H1 (cell line): ENCODE measurements around the gene TMEM63C. TPM values are rescaled to one million over a fixed set of nuclear protein-coding genes. Genes with fewer than 3 reads are reported as not detected.

ENCODE experiments used
- CTCF ChIA-PET: fragments of 300-600 bp; sonication (Branson Sonifier 250); formaldehyde crosslinking; loops from one replicate; lab custom pipeline; 2021; ENCODE audit not compliant: partially characterized antibody; lab: Charles Lee
- POLR2A ChIA-PET: fragments of 300-600 bp; sonication (Branson Sonifier 250); formaldehyde crosslinking; loops from one replicate; lab custom pipeline; 2021; ENCODE audit warnings: inconsistent platforms; ENCODE audit not compliant: partially characterized antibody; lab: Charles Lee
- DNase-seq, 2 experiments: peaks; one replicate each; pipeline versions ENCODE4 v3.0.0 to v3.0.0-alpha.2; 2010 to 2022; ENCODE audit warnings: low spot score in 2 of 2, low read depth in 1 of 2, mixed read lengths in 1 of 2
- FAIRE-seq: peaks from 2 replicates; lab custom pipeline; 2011; peaks lifted over from hg19 to GRCh38; lab: Jason Lieb, UNC
- H2AFZ ChIP-seq: 2 replicates; pipeline ENCODE4 v1.8.1; 2012; ENCODE audit warnings: low read length, inconsistent platforms
- H2AK5ac ChIP-seq: 2 replicates; pipeline ENCODE4 v1.6.1; 2013; ENCODE audit warnings: low read depth, low read length
- H2BK120ac ChIP-seq: replicated peaks from 2 replicates; pipeline ENCODE3; 2013; ENCODE audit warnings: low read depth, low read length, inconsistent platforms
- H2BK12ac ChIP-seq: 2 replicates; pipeline ENCODE4 v1.6.1; 2013; ENCODE audit warnings: low read depth, low read length
- H2BK15ac ChIP-seq: 2 replicates; pipeline ENCODE4 v1.6.1; 2013; ENCODE audit warnings: low read length
- H2BK20ac ChIP-seq: 2 replicates; pipeline ENCODE4 v1.6.1; 2013; ENCODE audit warnings: low read length
- H2BK5ac ChIP-seq: 2 replicates; pipeline ENCODE4 v1.6.1; 2013; ENCODE audit warnings: low read depth, low read length
- H3K14ac ChIP-seq: 2 replicates; pipeline ENCODE4 v1.6.1; 2013; ENCODE audit warnings: inconsistent platforms; ENCODE audit not compliant: insufficient read length
- H3K18ac ChIP-seq: 2 replicates; pipeline ENCODE4 v1.6.1; 2013; ENCODE audit warnings: low read length; ENCODE audit errors: extremely low read depth
- H3K23ac ChIP-seq: 2 replicates; pipeline ENCODE4 v1.6.1; 2013; ENCODE audit warnings: inconsistent platforms; ENCODE audit not compliant: insufficient read length
- H3K23me2 ChIP-seq: 2 replicates; pipeline ENCODE4 v1.6.1; 2013; ENCODE audit warnings: low read depth, low read length
- H3K27ac ChIP-seq: 2 replicates; pipeline ENCODE4 v1.6.1; 2011; ENCODE audit warnings: low read depth, low read length, inconsistent platforms
- H3K27me3 ChIP-seq, 4 experiments: replicated peaks in 1 of 4; 1 replicate in 1 of 4; 2 replicates in 3 of 4; pipeline versions ENCODE4 v1.6.1 to v1.8.1; 2011 to 2013; ENCODE audit warnings: low read length in 3 of 4, mild to moderate bottlenecking in 3 of 4, inconsistent platforms in 2 of 4, mixed read lengths in 2 of 4, moderate library complexity in 1 of 4; ENCODE audit not compliant: control insufficient read depth in 3 of 4, insufficient read depth in 3 of 4; ENCODE audit errors: extremely low read depth in 1 of 4
- H3K36me3 ChIP-seq, 4 experiments: 2 replicates each; pipeline versions ENCODE4 v1.6.1 to v1.8.1; 2011 to 2013; ENCODE audit warnings: mild to moderate bottlenecking in 4 of 4, low read length in 3 of 4, moderate library complexity in 2 of 4, control low read depth in 1 of 4, inconsistent platforms in 1 of 4; ENCODE audit not compliant: insufficient read depth in 4 of 4, control insufficient read depth in 2 of 4
- H3K4ac ChIP-seq: replicated peaks from 2 replicates; pipeline ENCODE3; 2013; ENCODE audit warnings: low read length, low read depth, mixed read lengths, inconsistent platforms; ENCODE audit not compliant: insufficient read length
- H3K4me1 ChIP-seq, 4 experiments: replicated peaks in 1 of 4; 1 replicate in 1 of 4; 2 replicates in 3 of 4; pipeline versions ENCODE4 v1.6.1 to v1.8.1; 2011 to 2013; ENCODE audit warnings: low read length in 3 of 4, inconsistent platforms in 2 of 4, mixed read lengths in 1 of 4; ENCODE audit not compliant: insufficient read depth in 4 of 4, control insufficient read depth in 3 of 4
- H3K4me2 ChIP-seq, 2 experiments: 2 replicates each; pipeline versions ENCODE4 v1.6.1 to v1.8.1; 2011 to 2013; ENCODE audit warnings: low read depth in 2 of 2, low read length in 2 of 2, control low read depth in 1 of 2, inconsistent platforms in 1 of 2, mild to moderate bottlenecking in 1 of 2; ENCODE audit not compliant: insufficient read depth in 1 of 2
- H3K4me3 ChIP-seq, 4 experiments: fragments of 200-600, 300-600 bp in 1 of 4; sonication (generic), shearing (Covaris generic), sonication (Bioruptor Twin) in 1 of 4; 2 replicates each; pipeline versions ENCODE4 v1.5.1 to v1.8.1; 2011 to 2016; ENCODE audit warnings: low read length in 4 of 4, low read depth in 3 of 4, control low read depth in 2 of 4, inconsistent platforms in 2 of 4, mild to moderate bottlenecking in 2 of 4, mixed read lengths in 1 of 4, moderate library complexity in 1 of 4; ENCODE audit not compliant: insufficient read depth in 2 of 4; ENCODE audit errors: extremely low read depth in 1 of 4
- H3K56ac ChIP-seq: replicated peaks from 2 replicates; pipeline ENCODE3; 2013; ENCODE audit warnings: low read depth, mild to moderate bottlenecking, mixed read lengths, low read length, inconsistent platforms; ENCODE audit not compliant: insufficient read length
- H3K79me1 ChIP-seq: 2 replicates; pipeline ENCODE4 v1.6.1; 2013; ENCODE audit warnings: low read depth, low read length, control low read depth
- H3K79me2 ChIP-seq, 2 experiments: 2 replicates each; pipeline versions ENCODE4 v1.6.1 to v1.8.1; 2012 to 2013; ENCODE audit warnings: low read length in 2 of 2, mild to moderate bottlenecking in 2 of 2, inconsistent platforms in 1 of 2; ENCODE audit not compliant: insufficient read depth in 2 of 2, control insufficient read depth in 1 of 2
- H3K9ac ChIP-seq, 4 experiments: replicated peaks in 1 of 4; 1 replicate in 1 of 4; 2 replicates in 3 of 4; pipeline versions ENCODE4 v1.6.1 to v1.8.1; 2011 to 2013; ENCODE audit warnings: low read depth in 3 of 4, low read length in 3 of 4, control low read depth in 2 of 4, mild to moderate bottlenecking in 2 of 4, moderate library complexity in 2 of 4, inconsistent platforms in 1 of 4; ENCODE audit errors: extremely low read depth in 1 of 4
- H3K9me3 ChIP-seq, 2 experiments: 2 replicates each; pipeline versions ENCODE4 v1.6.1 to v1.8.1; 2012 to 2013; ENCODE audit warnings: mild to moderate bottlenecking in 2 of 2, moderate library complexity in 2 of 2, control low read depth in 1 of 2, inconsistent platforms in 1 of 2, low read depth in 1 of 2, low read length in 1 of 2, mixed read lengths in 1 of 2; ENCODE audit not compliant: insufficient read depth in 2 of 2
- H4K20me1 ChIP-seq, 2 experiments: replicated peaks in 1 of 2; 2 replicates each; pipeline versions ENCODE3 to v1.8.1; 2011 to 2013; ENCODE audit warnings: inconsistent platforms in 2 of 2, low read length in 2 of 2, mild to moderate bottlenecking in 1 of 2; ENCODE audit not compliant: insufficient read depth in 2 of 2, control insufficient read depth in 1 of 2
- H4K5ac ChIP-seq: 2 replicates; pipeline ENCODE4 v1.6.1; 2013; ENCODE audit warnings: low read length, low read depth, mixed read lengths, inconsistent platforms; ENCODE audit not compliant: insufficient read length
- H4K8ac ChIP-seq: 2 replicates; pipeline ENCODE4 v1.8.0; 2013; ENCODE audit warnings: mild to moderate bottlenecking, moderate library complexity, low read length, inconsistent platforms; ENCODE audit not compliant: insufficient read depth; ENCODE audit errors: extremely low read depth
- H4K91ac ChIP-seq: replicated peaks from 2 replicates; pipeline ENCODE3; 2013; ENCODE audit warnings: low read length, mixed read lengths, inconsistent platforms; ENCODE audit not compliant: insufficient read length
- ASH2L ChIP-seq: fragments of 200-600, 300-600 bp; sonication (generic); IDR thresholded peaks from one replicate; pipeline ENCODE4 v1.7.1; 2017; ENCODE audit warnings: low read length
- BACH1 ChIP-seq: IDR thresholded peaks from 2 replicates; pipeline ENCODE4 v1.6.1; 2012; ENCODE audit warnings: low read length, improper control_type of control experiment
- CBX5 ChIP-seq: fragments of 300-800, 300-1000 bp; sonication (generic); IDR thresholded peaks from 2 replicates; pipeline ENCODE4 v1.7.1; 2016; ENCODE audit warnings: antibody characterized with exemption, low read length, low read depth
- CHD2 ChIP-seq: IDR thresholded peaks from 2 replicates; pipeline ENCODE4 v1.6.1; 2012; ENCODE audit warnings: low read length, improper control_type of control experiment
- FOSL1 ChIP-seq: IDR thresholded peaks from 2 replicates; pipeline ENCODE4 v1.6.1; 2011; ENCODE audit warnings: mild to moderate bottlenecking, low read depth, low read length, moderate library complexity; ENCODE audit not compliant: insufficient read depth
- TAF1 ChIP-seq: IDR thresholded peaks from 2 replicates; pipeline ENCODE4 v1.6.1; 2011; ENCODE audit warnings: mild to moderate bottlenecking, low read depth, low read length
- TCF12 ChIP-seq: IDR thresholded peaks from 2 replicates; pipeline ENCODE4 v1.6.1; 2011; ENCODE audit warnings: low read depth, mild to moderate bottlenecking, low read length
- TEAD4 ChIP-seq: IDR thresholded peaks from 2 replicates; pipeline ENCODE4 v1.6.1; 2012; ENCODE audit warnings: low read depth, low read length, inconsistent platforms, mixed read lengths
- YY1 ChIP-seq: IDR thresholded peaks from 2 replicates; pipeline ENCODE4 v1.6.1; 2011; ENCODE audit warnings: low read depth, mild to moderate bottlenecking, low read length
- WGBS, 2 experiments: shearing (Covaris generic) in 1 of 2; methylation state at CpG; one replicate each; pipeline versions ENCODE4 v1.1.6 to v1.1.7; 2013 to 2015; ENCODE audit warnings: low lambda C conversion rate in 2 of 2, mixed read lengths in 2 of 2, inconsistent platforms in 1 of 2, low coverage in 1 of 2, missing lambda C conversion rate in 1 of 2; ENCODE audit not compliant: insufficient replicate concordance in 2 of 2, insufficient coverage in 1 of 2, insufficient read length in 1 of 2; ENCODE audit errors: extremely low coverage in 1 of 2, missing lambda C conversion rate in 1 of 2; 5-methylcytosine and 5-hydroxymethylcytosine counted together
- polyA plus RNA-seq, 7 experiments: library from polyadenylated mRNA; depleted of rRNA in 3 of 7; stranded (reverse) in 5 of 7; unstranded in 2 of 7; fragments of >200 nt in 5 of 7; fragments of 200-250 nt in 2 of 7; gene quantifications; 1 replicate in 5 of 7; 2 replicates in 1 of 7; 4 replicates in 1 of 7; pipeline versions ENCODE4 v1.2.1 to v1.2.3, GENCODE V29; 2011 to 2013; ENCODE audit warnings: missing spikeins in 2 of 7, mixed read lengths in 2 of 7
- total RNA-seq: library from RNA; stranded (reverse); fragmentation: NEBNext Ultra II Directional; extraction: Animal tissue kit (Norgen Biotek cat#: 25700); gene quantifications from 2 replicates; pipeline ENCODE4 v1.2.1, GENCODE V29; 2021
- TF ChIP-seq, protein P1 (sequence below): IDR thresholded peaks from 2 replicates; pipeline ENCODE4 v1.6.1; 2012; ENCODE audit warnings: low read length, inconsistent platforms
- TF ChIP-seq, protein P2 (sequence below): IDR thresholded peaks from 2 replicates; pipeline ENCODE4 v1.6.1; 2012; ENCODE audit warnings: inconsistent platforms

TMEM63C gene
- total and polyA plus RNA-seq, 2 of the 8 experiments (the other 6 are each of a cell fraction or from before 2014, with no cell fraction given), result 3.0 to 7.6 TPM

DNA sequence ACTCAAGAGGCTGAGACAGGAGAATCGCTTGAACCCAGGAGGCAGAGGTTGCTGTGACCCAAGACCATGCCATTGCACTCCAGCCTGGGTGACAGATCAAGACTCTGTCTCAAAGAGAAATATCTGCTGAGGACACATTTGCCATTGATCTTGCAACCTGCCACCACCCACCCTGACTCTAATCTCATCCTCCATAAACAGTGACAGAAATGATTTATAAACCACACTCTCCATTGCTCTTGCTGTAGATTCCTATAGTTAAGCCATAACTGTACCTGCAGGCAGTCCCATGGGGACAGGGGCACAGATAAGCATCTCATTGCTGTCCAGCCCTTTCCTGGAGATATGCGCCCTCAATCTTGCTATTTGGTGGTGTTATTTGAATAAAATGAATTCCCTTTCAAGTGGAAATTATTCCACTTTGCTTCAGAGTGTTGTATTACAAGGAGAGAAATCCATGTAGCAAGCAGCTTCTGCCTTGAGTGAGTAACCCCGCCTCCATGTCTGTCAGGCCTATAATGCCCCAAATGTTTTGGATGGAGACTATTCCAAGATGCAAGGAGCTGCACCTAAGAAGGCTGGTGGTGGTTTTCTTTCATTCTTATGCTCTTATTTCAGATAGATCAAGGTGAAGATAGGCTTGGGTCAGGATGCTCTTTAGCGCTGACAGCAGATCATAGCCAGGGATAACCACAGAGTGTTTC is 37.0 kb upstream of the TMEM63C start:
- Histone ChIP-seq H3K9ac (no peak overlapping the region), H3K36me3 (no peaks in the 10 kb centered on the region), H2BK15ac (no peak overlapping the region), H3K4me3 (no peak overlapping the region), H3K9me3 (no peaks in the 10 kb centered on the region), H3K56ac (no peak overlapping the region), H2BK20ac (no peak overlapping the region), H2BK12ac (no peak overlapping the region), H3K23ac (no peak overlapping the region), H4K5ac (no peak overlapping the region), H3K18ac (no peak overlapping the region), H2BK5ac (no peak overlapping the region), H3K23me2 (peaks cover 20% of the 10 kb centered on the region), H4K8ac (no peak overlapping the region), H4K20me1 (no peaks in the 10 kb centered on the region), H3K27ac (no peak overlapping the region), H3K4me2 (peak overlapping the region; percentile 15 to 100; a peak in 3 of 4 replicates), H2BK120ac (no peak overlapping the region), H2AK5ac (no peak overlapping the region), H3K4ac (no peak overlapping the region), H3K4me1 (peaks cover 8 to 46% (median 26%) of the 10 kb centered on the region in 4 experiments), H2AFZ (no peak overlapping the region), H3K79me2 (0 out of 4 replicates have a peak, but pooled peaks cover 0 to 3% of the 10 kb centered on the region in 2 experiments), H3K14ac (no peak overlapping the region), H3K27me3 (peaks cover 0 to 4% (median 2%) of the 10 kb centered on the region in 4 experiments; a peak in 3 of 7 replicates), H4K91ac (no peak overlapping the region), H3K79me1 (no peaks in the 10 kb centered on the region)
- ChIA-PET CTCF (interaction anchor here (1.1 to 52.5 kb wide), 8 partner anchors 8 to 272 kb away, joined by 3 to 1490 read pairs (median 12); partner anchors contain the start of gene CIPC), POLR2A (interaction anchor here (1.4 to 2.6 kb wide), 4 partner anchors 8 to 176 kb away, joined by 3 to 9 read pairs (median 6); partner anchors contain the start of genes GSTZ1 and POMT2)
- FAIRE-seq (no peak), DNase-seq (no peak)
- 62% methylated on average over 4 of the region's 4 CpGs; no CpG with 5 or more reads in 1 of the 2 experiments for WGBS, 2 experiments
- TF ChIP-seq, protein P1, sequence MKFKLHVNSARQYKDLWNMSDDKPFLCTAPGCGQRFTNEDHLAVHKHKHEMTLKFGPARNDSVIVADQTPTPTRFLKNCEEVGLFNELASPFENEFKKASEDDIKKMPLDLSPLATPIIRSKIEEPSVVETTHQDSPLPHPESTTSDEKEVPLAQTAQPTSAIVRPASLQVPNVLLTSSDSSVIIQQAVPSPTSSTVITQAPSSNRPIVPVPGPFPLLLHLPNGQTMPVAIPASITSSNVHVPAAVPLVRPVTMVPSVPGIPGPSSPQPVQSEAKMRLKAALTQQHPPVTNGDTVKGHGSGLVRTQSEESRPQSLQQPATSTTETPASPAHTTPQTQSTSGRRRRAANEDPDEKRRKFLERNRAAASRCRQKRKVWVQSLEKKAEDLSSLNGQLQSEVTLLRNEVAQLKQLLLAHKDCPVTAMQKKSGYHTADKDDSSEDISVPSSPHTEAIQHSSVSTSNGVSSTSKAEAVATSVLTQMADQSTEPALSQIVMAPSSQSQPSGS, result no peak
- no peak for TF ChIP-seq TAF1
- TF ChIP-seq YY1, result no peak
- no peak for TF ChIP-seq CHD2
- no peak for TF ChIP-seq FOSL1
- no peak for TF ChIP-seq CBX5
- no peak for TF ChIP-seq BACH1
- no peak for TF ChIP-seq ASH2L
- TF ChIP-seq, protein P2, sequence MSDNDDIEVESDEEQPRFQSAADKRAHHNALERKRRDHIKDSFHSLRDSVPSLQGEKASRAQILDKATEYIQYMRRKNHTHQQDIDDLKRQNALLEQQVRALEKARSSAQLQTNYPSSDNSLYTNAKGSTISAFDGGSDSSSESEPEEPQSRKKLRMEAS, result no peak
- no peak for TF ChIP-seq TEAD4
- no peak for TF ChIP-seq TCF12
